Measurements from ENCODE around the gene CENPV.
A peak's percentile ranks its signal among the peaks of the same experiment; 100 is the strongest.

Gene CENPV

DNA sequence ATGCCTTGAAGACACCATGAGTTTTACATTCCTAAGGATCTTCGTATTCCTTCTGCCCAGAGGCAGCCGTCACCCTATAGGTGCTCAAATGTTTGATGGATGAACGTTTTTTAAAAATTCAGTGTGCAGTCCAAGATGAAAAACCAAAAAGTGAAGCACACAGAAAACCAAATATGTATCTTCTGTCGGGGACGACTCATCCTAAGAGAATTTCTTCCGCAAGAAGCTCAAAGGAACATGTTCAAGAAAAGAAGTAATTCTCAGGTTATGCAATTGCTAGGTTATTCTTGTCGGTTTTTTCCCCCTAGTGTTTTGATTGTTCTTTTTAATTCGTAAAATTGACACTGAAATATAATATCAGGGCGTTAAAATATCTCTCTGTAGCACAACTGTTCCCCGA lies 1.4 kb downstream of the CENPV start:
- ATAC-seq (replicated peaks; ENCODE audit: extremely low read depth, poor library complexity, severe bottlenecking), result no peak

DNA sequence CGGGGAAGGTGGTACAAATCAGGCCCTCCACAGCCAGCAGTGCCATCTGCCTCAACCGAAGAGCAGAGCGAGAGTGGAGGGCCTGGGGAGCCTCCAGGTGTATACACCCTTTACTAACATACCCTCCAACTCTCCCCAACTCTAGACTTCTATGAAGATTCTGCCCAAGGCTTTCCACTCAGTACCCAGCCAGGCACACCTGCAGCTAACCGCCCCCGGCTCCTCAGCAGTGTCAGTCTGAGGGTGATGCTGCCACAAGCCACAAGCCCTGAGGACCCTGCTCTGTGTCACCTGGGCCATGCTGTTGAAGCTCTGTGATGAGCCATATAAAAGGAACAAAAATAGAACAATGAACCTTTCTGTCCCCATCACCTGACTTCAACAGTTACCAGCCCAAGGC lies 3.8 kb downstream of the CENPV start:
- no peaks in the 10 kb centered on the region for H3K9me3 Mint-ChIP-seq
- no peak overlapping the region for H3K4me3 Mint-ChIP-seq
- H3K4me1 Mint-ChIP-seq, result peaks cover 14% of the 10 kb centered on the region
- DNase-seq (ENCODE audit: low spot score in 2 of 2), result no peak
- no peak for ATAC-seq (replicated peaks; ENCODE audit: extremely low read depth, poor library complexity, severe bottlenecking)
- H3K36me3 Mint-ChIP-seq (ENCODE audit: insufficient read depth), result peaks cover 7% of the 10 kb centered on the region
- H3K27me3 Mint-ChIP-seq, result no peaks in the 10 kb centered on the region
- no peak overlapping the region for H3K27ac Mint-ChIP-seq (ENCODE audit: low read depth)

More for the DNA sequence above, 1.4 kb downstream of the CENPV start:
- Mint-ChIP-seq H3K9me3 (no peaks in the 10 kb centered on the region), H3K27me3 (no peaks in the 10 kb centered on the region), H3K27ac (ENCODE audit: low read depth) (peak overlapping the region; percentile 55), H3K36me3 (ENCODE audit: insufficient read depth) (peaks cover 8% of the 10 kb centered on the region), H3K4me1 (peaks cover 14% of the 10 kb centered on the region), H3K4me3 (peak overlapping the region; percentile 85)
- no peak for DNase-seq (ENCODE audit: low spot score in 2 of 2)

DNA sequence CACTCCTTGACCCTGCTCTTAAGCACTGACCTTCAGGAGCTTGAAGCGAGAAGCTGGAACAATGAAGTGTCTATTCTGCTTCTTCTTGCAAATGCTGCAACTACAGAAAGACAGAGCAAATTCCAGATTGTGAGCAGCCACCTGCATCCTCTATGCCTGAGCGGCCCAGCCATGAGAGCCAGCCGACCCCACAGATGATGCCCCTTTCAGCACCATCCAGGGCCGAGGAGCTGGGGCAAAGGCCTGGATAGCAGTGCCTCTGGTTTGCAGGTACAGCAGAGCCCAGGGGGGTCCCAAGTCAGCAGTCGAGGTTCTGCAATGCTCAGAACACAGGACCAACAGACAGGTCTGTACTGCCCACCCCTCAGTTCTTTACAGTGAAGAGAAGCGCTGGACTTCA lies 4.7 kb downstream of the CENPV start:
- Mint-ChIP-seq H3K27me3 (no peaks in the 10 kb centered on the region), H3K9me3 (no peaks in the 10 kb centered on the region), H3K36me3 (ENCODE audit: insufficient read depth) (peaks cover 4% of the 10 kb centered on the region), H3K4me1 (peaks cover 10% of the 10 kb centered on the region), H3K4me3 (no peak overlapping the region), H3K27ac (ENCODE audit: low read depth) (no peak overlapping the region)
- DNase-seq (ENCODE audit: low spot score in 2 of 2), result no peak
- no peak for ATAC-seq (replicated peaks; ENCODE audit: extremely low read depth, poor library complexity, severe bottlenecking)

DNA sequence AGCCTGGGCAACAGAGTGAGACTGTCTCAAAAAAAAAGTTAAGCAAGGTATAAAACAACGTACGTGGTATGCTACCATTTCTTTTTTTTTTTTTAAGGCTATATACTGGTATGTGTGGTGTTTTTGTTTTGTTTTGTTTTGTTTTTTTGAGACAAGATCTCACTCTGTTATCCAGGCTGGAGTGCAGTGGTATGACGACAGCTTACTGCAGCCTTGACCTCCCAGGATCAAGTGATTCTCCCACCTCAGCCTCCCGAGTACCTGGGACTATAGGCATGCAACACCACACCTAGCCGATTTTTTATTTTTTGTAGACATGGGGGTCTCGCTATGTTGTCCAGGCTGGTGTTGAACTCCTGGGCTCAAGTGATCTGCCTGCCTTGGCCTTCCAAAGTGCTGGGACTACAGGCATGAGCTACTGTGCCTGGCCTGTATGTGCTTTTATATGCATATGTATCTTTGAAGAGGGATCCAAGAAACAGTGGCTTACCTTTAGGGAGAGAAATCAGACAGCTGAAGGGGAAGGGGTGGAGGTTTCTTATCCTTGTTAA lies 6.5 kb downstream of the CENPV start:
- no peak overlapping the region for H3K4me3 Mint-ChIP-seq
- no peaks in the 10 kb centered on the region for H3K27me3 Mint-ChIP-seq
- H3K9me3 Mint-ChIP-seq, result no peaks in the 10 kb centered on the region
- no peak overlapping the region for H3K27ac Mint-ChIP-seq (ENCODE audit: low read depth)
- DNase-seq (ENCODE audit: low spot score in 2 of 2) (no peak), ATAC-seq (replicated peaks; ENCODE audit: extremely low read depth, poor library complexity, severe bottlenecking) (no peak)
- H3K4me1 Mint-ChIP-seq, result peaks cover under 1% of the 10 kb centered on the region
- peaks cover 5% of the 10 kb centered on the region for H3K36me3 Mint-ChIP-seq (ENCODE audit: insufficient read depth)

DNA sequence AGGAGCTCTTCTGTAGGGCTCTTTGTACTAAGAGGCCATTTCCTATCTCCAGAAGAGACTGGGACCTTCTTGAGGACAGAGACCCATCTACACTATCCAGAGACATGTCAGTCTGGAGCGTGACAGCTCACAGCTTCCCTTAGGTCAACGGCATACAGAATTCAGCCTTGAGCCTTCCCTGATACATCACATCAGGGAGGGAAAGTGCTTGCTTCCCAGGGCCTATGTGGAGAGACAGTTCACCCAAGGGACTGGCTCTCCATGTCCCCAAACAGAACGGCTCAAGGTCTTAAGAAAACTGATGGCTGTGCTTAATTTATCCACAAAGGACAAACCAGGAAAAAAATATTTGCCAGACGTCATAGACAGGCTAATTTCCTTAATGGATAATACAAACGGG lies 7.7 kb downstream of the CENPV start:
- ATAC-seq (replicated peaks; ENCODE audit: extremely low read depth, poor library complexity, severe bottlenecking), result no peak
- Mint-ChIP-seq H3K9me3 (no peaks in the 10 kb centered on the region), H3K4me1 (no peaks in the 10 kb centered on the region), H3K4me3 (no peak overlapping the region), H3K27me3 (no peaks in the 10 kb centered on the region), H3K27ac (ENCODE audit: low read depth) (no peak overlapping the region), H3K36me3 (ENCODE audit: insufficient read depth) (peaks cover 7% of the 10 kb centered on the region)
- no peak for DNase-seq (ENCODE audit: low spot score in 2 of 2)

DNA sequence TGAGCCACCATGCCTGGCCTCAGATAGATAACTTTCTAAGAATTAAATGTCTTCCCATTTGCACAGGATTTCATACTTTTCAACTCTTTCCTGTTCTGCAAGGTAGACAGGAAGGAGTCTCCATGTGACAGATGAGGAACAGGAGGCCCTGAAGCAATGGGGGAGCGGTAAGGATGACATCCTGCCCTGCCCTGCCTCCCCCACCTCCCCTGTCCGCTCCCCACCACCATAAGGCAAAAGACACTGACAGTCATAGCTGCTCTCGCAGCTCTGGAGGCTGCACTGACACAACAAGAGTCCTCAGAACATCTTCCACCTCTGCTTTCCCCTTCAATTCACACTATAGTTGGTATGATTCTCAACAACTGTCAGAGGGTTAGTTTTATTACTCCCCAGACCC lies 9.7 kb downstream of the CENPV start:
- Mint-ChIP-seq H3K27me3 (no peaks in the 10 kb centered on the region), H3K4me1 (no peaks in the 10 kb centered on the region), H3K27ac (ENCODE audit: low read depth) (no peak overlapping the region), H3K36me3 (ENCODE audit: insufficient read depth) (peaks cover 6% of the 10 kb centered on the region), H3K4me3 (no peak overlapping the region), H3K9me3 (no peaks in the 10 kb centered on the region)
- ATAC-seq (replicated peaks; ENCODE audit: extremely low read depth, poor library complexity, severe bottlenecking), result no peak
- no peak for DNase-seq (ENCODE audit: low spot score in 2 of 2)

DNA sequence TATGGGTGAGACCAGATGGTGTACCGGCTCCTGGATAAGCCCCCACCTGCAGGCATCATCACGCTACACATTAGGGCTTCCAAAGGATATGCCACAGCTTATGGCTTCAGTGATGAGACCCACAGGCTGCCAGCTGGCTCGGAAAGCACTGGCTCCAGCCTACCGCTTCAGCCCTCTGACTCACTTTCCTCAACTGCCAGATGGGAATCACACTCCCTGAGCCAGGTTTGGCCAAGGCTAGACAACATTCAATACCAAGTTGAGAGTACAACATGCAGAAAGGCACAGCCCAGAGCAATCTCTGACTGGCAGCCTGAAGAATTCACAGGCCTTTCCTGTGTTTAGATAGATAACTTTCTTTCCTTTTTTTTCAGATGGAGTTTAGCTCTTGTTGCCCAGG lies 10.3 kb downstream of the CENPV start:
- no peaks in the 10 kb centered on the region for H3K27me3 Mint-ChIP-seq
- ATAC-seq (replicated peaks; ENCODE audit: extremely low read depth, poor library complexity, severe bottlenecking), result no peak
- no peaks in the 10 kb centered on the region for H3K9me3 Mint-ChIP-seq
- no peaks in the 10 kb centered on the region for H3K4me1 Mint-ChIP-seq
- peaks cover 6% of the 10 kb centered on the region for H3K36me3 Mint-ChIP-seq (ENCODE audit: insufficient read depth)
- H3K27ac Mint-ChIP-seq (ENCODE audit: low read depth), result no peak overlapping the region
- no peak for DNase-seq (ENCODE audit: low spot score in 2 of 2)
- H3K4me3 Mint-ChIP-seq, result no peak overlapping the region

DNA sequence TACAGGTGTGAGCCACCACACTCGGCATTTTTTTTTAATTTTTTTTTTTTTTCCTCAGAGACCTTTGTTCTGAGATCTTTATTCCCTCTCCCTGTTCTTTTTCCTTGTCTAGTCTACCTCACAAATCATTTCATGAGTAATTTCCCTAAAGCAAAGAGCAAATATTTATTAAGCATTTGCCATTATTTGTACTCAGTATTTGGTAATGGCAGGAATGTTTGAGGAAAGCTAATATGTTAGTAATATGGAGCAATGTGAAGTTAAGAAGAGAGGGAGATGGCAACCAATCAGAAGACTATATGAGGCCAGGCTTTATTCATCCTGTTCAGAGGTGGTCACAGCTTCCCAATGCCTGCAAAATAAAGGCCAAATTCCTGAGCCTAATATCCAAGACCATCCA lies 13.3 kb downstream of the CENPV start:
- no peaks in the 10 kb centered on the region for H3K4me1 Mint-ChIP-seq
- peaks cover 6% of the 10 kb centered on the region for H3K36me3 Mint-ChIP-seq (ENCODE audit: insufficient read depth)
- no peak for ATAC-seq (replicated peaks; ENCODE audit: extremely low read depth, poor library complexity, severe bottlenecking)
- no peak for DNase-seq (ENCODE audit: low spot score in 2 of 2)
- no peaks in the 10 kb centered on the region for H3K27me3 Mint-ChIP-seq
- H3K27ac Mint-ChIP-seq (ENCODE audit: low read depth), result peak overlapping the region; percentile 35
- no peaks in the 10 kb centered on the region for H3K9me3 Mint-ChIP-seq
- H3K4me3 Mint-ChIP-seq, result no peak overlapping the region

DNA sequence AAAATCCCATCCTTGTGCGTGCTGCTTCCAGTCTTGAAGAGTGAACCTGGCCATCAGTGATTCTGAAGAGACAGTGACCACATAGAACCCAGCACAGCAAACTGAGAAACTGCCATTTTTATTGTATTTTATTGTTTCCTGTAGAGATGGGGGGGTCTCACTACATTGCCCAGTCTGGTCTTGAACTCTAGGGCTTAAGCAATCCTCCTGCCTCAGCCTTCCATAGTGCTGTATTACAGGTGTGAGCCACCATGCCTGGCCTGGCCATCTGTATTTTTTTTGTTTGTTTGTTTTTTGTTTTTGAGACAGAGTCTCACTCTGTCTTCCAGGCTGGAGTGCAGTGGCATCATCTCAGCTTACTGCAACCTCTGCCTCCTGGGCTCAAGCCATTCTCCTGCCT lies 13.9 kb downstream of the CENPV start:
- Mint-ChIP-seq H3K27me3 (no peaks in the 10 kb centered on the region), H3K36me3 (ENCODE audit: insufficient read depth) (peaks cover 6% of the 10 kb centered on the region), H3K4me1 (no peaks in the 10 kb centered on the region), H3K27ac (ENCODE audit: low read depth) (no peak overlapping the region), H3K4me3 (no peak overlapping the region), H3K9me3 (no peaks in the 10 kb centered on the region)
- ATAC-seq (replicated peaks; ENCODE audit: extremely low read depth, poor library complexity, severe bottlenecking) (no peak), DNase-seq (ENCODE audit: low spot score in 2 of 2) (no peak)

DNA sequence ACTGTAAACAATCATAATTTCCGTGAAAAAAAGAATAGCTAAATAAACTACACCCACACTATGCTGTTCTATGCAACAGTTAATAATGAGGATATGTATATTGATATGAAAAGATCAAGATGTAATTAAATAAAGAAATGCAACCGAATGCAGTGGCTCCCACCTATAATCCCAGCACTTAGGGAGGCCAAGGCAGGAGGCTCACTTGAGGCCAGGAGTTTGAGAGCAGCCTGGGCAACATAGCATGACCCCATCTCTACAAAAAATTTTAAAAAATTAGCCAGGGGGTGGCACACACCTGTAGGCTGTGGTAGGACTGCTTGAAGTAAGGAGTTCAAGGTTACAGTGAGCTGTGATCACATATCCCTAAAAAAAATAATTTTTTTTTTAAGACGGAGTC lies 14.9 kb downstream of the CENPV start:
- peaks cover 6% of the 10 kb centered on the region for H3K36me3 Mint-ChIP-seq (ENCODE audit: insufficient read depth)
- H3K27ac Mint-ChIP-seq (ENCODE audit: low read depth), result no peak overlapping the region
- no peaks in the 10 kb centered on the region for H3K4me1 Mint-ChIP-seq
- no peak for DNase-seq (ENCODE audit: low spot score in 2 of 2)
- H3K9me3 Mint-ChIP-seq, result no peaks in the 10 kb centered on the region
- no peaks in the 10 kb centered on the region for H3K27me3 Mint-ChIP-seq
- H3K4me3 Mint-ChIP-seq, result no peak overlapping the region
- no peak for ATAC-seq (replicated peaks; ENCODE audit: extremely low read depth, poor library complexity, severe bottlenecking)

DNA sequence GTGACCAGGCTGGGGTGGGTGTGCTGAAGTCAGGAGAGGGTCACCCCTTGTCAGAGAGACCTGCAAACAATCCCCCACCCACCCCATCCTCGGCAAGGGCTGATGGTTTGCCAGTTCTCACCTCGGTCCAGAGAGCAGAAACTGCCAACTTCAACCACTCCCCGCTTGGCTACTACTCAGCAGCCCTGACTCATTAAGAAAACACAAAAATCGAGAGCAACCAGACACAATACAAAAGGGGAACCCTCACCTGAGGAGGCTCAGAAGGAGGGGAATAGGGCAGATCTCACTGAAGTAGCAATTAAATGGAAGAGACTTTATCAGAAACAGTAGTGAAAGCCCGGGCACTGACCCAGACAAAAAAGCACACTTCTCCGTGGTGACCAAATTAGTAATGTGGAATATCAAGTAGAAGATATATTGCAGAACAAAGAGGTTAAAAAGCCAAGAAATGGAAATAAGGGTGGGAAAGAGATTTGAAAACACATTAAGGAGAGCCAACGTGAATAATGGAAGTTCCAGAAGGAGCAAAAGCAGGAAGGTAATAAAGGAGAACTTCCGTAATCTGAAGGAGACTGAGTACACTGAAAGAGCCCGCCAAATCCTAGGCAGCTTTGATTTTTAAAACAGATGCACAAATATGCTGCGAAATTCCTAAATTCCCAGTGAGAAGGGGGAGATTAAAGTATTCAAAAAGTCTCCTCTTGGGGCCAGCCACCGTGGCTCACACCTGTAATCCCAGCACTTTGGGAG lies 23.6 kb downstream of the CENPV start:
- no peak for ATAC-seq (replicated peaks; ENCODE audit: extremely low read depth, poor library complexity, severe bottlenecking)
- Mint-ChIP-seq H3K4me1 (no peaks in the 10 kb centered on the region), H3K9me3 (no peaks in the 10 kb centered on the region), H3K4me3 (no peak overlapping the region), H3K36me3 (ENCODE audit: insufficient read depth) (peaks cover 2% of the 10 kb centered on the region), H3K27me3 (no peaks in the 10 kb centered on the region), H3K27ac (ENCODE audit: low read depth) (no peak overlapping the region)
- DNase-seq (ENCODE audit: low spot score in 2 of 2), result no peak

DNA sequence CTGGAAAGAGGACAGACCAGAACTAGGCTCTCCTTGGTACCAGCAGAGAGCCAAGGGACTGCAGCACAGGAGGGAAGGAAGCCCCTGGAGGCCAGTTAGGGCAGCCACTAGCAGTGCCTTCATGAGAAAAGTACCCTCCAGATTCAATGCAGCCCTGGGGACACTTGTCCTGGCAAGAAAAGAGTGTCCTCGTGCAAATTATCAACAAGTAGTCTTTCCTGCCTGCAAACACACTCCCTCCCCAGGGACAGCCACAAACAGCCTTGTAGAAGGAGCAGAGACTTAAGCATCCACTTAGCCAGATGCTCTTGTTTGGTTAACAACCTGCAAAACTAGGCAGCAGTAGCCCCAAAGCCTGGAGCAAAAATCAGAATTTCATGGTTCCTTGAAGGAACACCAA lies 24.3 kb downstream of the CENPV start:
- H3K4me3 Mint-ChIP-seq, result no peak overlapping the region
- DNase-seq (ENCODE audit: low spot score in 2 of 2) (no peak), ATAC-seq (replicated peaks; ENCODE audit: extremely low read depth, poor library complexity, severe bottlenecking) (no peak)
- H3K27me3 Mint-ChIP-seq, result no peaks in the 10 kb centered on the region
- no peaks in the 10 kb centered on the region for H3K4me1 Mint-ChIP-seq
- no peak overlapping the region for H3K27ac Mint-ChIP-seq (ENCODE audit: low read depth)
- H3K36me3 Mint-ChIP-seq (ENCODE audit: insufficient read depth), result peaks cover 2% of the 10 kb centered on the region
- H3K9me3 Mint-ChIP-seq, result no peaks in the 10 kb centered on the region

DNA sequence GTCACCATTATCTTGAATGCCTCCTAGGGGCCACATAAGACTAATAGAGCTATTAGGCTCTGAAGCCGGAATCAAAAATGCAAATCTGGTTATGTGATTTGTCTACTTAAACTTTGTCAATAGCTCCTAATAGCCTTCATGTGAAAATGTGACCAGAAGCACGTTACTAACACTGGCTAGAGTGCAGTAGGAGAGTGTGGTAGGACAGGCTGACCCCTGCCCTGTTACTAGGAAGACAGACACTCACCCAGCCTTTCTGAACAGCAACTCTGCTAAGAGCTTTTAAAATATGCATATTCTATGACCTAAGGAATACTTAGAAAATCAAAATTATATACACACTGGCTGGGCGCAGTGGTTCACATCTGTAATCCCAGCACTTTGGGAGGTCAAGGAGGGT lies 26.3 kb downstream of the CENPV start:
- peaks cover 5% of the 10 kb centered on the region for H3K36me3 Mint-ChIP-seq (ENCODE audit: insufficient read depth)
- no peaks in the 10 kb centered on the region for H3K9me3 Mint-ChIP-seq
- ATAC-seq (replicated peaks; ENCODE audit: extremely low read depth, poor library complexity, severe bottlenecking), result no peak
- no peak overlapping the region for H3K27ac Mint-ChIP-seq (ENCODE audit: low read depth)
- H3K27me3 Mint-ChIP-seq, result no peaks in the 10 kb centered on the region
- no peak for DNase-seq (ENCODE audit: low spot score in 2 of 2)
- H3K4me1 Mint-ChIP-seq, result no peaks in the 10 kb centered on the region
- no peak overlapping the region for H3K4me3 Mint-ChIP-seq
